Epidermal melanocyte (primary cell): ENCODE data around the gene GNPTG.
A peak's percentile ranks its signal among the peaks of the same experiment; 100 is the strongest.

Source experiments
- DNase-seq: peaks from one replicate; pipeline ENCODE4 v3.0.0; 2011; ENCODE audit warnings: low spot score; ENCODE audit not compliant: insufficient read length

GNPTG gene

DNA sequence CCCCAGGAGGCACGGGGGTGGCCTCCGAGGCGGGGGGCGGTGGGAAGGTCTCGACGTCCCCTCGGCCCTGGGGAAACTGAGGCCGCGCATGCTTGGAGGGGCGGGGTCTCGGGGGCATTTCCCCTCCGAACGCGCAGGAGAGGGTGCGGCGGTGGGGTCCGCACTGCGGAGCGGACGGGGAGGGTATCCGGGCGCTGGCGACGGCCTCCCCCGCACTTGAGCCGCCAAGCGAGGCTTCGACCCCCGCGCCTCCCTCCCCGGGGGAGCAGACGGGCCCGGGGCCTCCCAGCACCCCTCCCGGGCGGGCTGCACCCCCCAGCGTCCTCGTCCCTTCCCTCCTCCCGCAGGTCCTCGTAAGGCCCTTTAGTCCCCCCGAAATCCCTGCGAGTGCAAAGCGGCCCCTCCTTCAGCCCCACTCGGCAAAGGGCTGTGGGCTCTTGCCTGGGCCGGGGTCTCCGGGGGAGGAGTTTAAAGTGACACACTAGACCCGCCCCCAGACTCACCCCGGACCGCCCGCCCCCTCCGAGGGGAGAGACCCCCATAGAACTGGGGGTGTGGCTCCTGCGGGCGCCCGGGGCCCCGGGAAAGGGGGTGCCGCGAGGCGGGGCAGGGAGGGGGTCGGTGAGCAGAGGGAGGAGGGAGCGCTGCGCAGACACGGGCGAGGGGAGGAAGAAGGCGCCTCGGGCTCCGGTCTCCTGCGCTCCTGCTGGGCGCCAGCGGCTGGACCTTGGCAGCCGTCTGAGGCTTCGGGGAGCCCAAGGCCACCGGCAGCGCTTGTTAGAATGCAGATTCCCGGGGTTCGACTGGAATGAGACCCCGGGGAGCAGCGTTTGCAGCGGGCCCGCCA, 17.7 kb upstream of the GNPTG start:
- no peak for DNase-seq

DNA sequence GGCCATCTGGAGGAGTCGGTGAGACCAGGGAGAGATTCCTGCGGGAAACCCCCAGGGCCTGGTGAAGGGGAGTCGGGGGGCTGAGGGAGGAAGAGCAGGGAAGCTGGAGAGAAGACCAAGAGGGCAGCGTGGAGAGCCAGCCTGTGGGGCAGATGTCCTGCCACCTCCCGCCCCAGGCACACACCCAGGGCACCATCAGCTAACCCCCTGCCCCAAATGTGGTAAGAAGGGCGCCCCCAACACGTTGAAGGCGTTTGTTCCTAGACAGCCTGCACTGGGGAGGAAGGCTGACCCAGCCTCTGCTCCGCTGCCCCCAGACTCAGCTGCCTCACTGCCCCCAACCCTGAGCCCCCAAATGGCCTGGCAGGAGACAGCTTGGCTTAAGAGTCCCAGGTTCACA, 17.0 kb upstream of the GNPTG start:
- DNase-seq: no peak

DNA sequence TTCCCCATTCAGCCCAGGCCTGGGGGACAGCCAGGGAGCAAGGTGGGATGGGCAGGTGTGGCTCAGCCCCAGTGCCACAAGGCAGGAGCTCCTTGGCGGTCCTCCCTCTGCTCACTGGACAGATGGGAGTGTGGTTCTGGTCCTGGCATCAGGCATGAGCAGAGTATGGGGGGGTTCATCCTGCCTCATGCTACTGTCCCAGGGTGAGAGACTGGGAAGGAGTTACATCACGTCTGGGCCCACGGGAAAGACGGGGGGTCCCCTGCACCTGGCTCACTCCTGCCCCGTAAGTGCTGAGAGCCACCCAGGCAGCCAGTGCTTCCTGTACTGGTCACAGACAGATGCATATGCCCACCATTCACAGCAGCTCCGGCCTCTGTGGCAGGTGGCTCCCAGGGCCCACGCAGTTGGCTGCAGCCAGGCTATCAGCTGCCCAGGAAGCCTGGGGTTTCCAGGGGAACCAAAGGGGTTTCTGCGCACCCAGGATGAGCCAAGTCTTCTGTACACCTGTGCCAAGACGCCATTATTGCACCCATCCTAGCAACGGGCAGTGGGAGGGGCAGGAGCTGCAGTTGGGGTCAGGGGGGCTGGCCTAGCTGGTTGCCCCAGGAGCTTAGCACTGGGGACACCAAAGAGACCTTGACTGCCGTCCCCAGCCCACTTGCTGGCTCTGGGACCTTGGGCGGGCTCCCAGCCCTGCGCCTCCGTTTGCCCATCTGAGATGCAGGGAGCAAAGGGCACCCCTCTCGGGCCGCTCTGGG, 16.3 kb upstream of the GNPTG start:
- DNase-seq: no peak

DNA sequence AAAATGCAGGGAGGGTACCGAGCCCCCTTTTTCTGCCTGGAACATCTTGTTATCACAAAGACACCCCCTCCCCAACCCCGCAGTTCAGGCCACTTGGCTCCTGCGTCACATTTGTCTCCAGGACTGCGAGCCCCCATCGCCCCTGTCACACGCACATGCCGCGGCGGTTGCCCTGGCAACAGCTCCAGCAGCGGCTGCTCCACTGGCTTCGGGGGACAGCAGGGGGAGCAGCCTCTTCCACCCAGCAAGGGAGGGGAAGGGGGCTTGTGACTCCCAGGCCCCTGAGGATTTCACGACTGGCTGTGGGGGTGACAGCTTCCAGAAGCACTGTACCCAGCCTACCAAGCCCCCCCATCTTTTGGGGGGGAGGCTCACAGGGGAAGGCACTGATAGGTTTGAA, 15.7 kb upstream of the GNPTG start:
- no peak for DNase-seq

DNA sequence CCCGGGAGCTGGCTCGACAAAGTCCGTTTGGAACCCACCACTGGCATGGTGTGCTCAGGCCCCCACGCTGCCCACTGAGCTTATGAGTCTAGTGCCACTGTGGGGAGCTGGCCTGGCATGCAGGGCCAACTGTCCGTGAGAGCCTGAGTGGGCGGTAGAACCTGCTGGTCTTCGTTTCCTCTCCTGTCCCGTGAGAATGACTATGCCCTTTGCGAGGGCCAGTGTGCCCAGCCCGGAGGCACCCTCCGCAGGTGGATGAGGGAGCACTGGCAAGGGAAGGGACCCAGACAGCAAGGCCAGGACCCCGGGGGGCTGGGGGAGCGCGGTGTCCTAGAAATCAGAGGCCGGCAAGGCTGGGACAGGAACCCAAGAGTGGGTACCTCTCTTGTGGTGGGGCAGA, 15.1 kb upstream of the GNPTG start:
- no peak for DNase-seq

GRCh38 chr16:1337486-1337885, 14.2 kb upstream of the GNPTG start:
- no peak for DNase-seq

DNA sequence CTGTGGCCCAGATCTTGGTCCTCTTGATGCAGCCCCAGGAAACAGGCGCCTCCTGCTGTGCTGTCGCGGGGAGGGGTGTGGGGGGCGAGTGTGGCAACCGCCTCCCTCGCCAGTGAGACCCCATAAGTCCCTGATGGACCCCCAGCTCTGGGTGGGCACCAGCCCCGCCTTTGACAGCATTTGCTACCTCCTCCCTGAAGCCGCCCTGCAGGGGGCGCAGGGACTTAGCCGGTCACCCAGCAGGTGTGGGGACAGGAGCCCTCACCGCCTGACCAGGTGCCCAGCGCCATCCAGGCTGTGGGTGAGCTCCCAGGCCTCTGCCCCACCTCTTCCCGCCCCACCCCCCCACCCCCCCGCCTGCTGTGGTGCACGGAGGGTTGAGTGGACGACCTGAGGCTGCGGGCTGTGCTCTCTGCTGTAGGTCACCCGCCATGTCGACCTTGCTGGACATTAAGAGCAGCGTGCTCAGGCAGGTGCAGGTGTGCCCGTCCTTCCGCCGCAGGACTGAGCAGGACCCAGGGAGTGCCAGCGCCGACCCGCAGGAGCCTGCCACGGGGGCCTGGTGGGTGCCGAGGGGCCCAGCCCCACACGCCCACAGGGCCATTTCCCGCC, 13.5 kb upstream of the GNPTG start:
- DNase-seq: no peak

GRCh38 chr16:1338855-1339675, 12.7 kb upstream of the GNPTG start:
- DNase-seq: no peak

DNA sequence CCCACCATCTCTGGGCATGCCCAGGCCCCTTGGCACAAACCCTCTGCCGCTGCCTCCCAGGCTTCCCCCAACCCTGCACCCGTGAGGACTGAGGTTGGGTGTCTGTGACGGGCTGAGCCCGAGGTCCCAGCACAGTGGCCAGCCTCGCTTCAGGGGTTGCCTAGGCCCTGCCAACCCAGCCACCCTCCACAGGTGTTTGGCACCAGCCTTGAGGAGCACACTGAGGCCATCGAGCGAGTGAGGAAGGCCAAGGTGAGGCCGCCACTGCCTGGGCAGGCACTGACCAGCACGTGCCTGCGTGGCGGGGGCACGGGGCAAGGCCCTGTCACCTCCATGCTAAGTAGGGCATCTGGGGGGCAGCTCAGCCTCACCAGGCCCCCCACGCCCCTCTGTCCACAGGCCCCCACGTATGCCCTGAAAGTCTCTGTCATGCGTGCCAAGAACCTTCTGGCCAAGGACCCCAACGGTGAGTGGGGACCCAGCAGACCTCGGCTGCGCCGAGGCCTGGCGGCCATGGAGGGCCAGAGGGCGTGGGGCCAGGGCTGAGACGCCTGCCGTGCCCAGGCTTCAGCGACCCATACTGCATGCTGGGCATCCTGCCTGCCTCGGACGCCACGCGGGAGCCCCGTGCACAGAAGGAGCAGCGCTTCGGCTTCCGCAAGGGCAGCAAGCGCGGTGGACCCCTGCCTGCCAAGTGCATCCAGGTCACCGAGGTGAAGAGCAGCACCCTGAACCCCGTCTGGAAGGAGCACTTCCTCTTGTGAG, 10.8 kb upstream of the GNPTG start:
- no peak for DNase-seq

DNA sequence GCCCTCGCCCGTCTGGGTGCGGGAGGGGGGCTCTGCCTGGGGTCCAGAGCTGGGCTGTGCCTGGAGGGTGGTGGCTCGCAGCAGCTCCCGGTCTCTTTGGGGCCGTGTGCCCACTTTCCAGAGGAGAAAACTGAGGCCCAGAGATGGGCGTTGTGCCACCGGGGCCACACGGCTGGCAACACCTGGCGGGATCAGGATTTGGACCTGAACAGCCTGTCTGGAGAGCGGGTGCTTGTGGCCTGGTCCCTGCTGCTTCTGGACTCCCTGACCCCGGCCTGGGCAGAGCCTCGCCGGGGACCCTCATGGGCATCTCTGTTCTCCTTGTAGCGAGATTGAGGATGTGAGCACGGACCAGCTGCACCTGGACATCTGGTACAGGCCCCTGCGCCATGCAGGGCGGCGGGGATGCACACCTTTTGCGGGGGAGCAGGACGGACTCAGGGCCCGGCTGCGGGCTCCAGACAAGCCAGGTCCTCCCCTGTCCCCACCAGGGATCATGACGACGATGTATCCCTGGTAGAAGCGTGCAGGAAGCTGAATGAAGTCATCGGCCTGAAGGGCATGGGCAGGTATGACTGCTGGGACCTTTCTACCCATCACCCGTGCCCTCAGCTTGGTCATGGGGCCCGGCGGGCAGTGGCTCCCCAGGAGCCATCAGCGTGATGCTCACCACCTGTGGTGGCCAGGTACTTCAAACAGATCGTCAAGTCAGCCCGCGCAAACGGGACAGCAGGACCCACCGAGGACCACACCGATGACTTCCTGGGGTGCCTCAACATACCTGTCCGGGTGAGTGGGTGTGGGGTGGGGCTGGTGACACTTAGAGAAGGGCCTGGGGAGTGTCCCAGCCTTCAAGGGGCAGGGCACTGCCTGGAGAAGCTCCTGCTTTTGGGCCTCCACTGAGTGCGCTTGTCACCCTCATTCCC, 10.0 kb upstream of the GNPTG start:
- DNase-seq: no peak

GRCh38 chr16:1342526-1343427, 9.0 kb upstream of the GNPTG start:
- DNase-seq: peak; percentile 87

- no peak for DNase-seq
Measured at GRCh38 chr16:1343428-1344242, 8.1 kb upstream of the GNPTG start.

DNA sequence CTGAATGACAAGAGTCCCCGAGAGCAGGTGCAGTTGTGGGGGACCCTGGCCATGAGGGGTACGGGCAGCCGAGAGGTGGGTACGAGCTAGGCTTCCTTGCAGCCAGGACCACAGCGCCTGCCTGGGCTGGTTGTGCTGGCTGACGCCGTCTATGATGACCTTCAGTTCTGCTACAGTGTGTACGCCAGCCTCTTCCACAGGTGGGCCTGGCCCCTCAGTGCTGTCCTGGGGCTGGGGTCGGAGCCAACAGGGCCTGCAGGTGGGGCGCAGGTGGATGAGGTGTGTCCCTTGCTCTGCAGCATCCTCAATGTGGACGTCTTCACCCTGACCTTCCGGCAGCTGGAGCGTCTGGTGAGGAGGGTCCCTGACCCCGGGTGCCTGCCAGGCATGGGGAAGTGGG, 7.2 kb upstream of the GNPTG start:
- no peak for DNase-seq

DNA sequence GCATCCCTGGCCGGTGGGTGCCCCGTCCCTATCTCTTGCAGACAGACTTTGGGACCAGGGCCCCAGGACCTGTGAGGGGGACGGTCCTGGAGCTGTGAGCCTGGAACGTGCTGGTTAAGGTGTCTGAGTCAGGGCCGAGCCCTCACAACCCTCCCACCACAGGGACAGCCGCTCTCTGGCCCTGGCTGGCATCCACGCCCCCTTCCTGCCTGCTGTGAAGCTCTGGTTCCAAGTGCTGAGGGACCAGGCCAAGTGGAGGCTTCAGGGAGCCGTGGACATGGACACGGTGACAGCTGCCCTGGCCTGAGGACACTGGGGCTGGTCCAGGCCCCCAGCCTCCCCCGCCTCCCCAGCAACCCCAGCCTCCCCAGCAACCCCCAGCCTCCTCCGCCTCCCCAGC, 6.6 kb upstream of the GNPTG start:
- DNase-seq: no peak

GRCh38 chr16:1345651-1346421, 5.9 kb upstream of the GNPTG start:
- DNase-seq: no peak

- DNase-seq: no peak
Measured at GRCh38 chr16:1346422-1347285, 5.1 kb upstream of the GNPTG start.
